Right renal cortex interstitium (tissue), 3 donors: ENCODE results near the gene JOSD1. TPM values are rescaled to one million over a fixed set of nuclear protein-coding genes. Genes with fewer than 3 reads are reported as not detected.

Experiments used
- DNase-seq, 3 donors: peaks; one replicate each; pipeline ENCODE4 v3.0.0-alpha.2; 2013; ENCODE audit warnings: low read depth in 3 of 3, low spot score in 2 of 3
- polyA plus RNA-seq, 3 donors: library from polyadenylated mRNA; unstranded; fragments of 120-200 nt; gene quantifications; one replicate each; pipeline ENCODE4 v1.2.1, GENCODE V29; 2013; ENCODE audit not compliant: insufficient read length in 3 of 3

The JOSD1 gene
- polyA plus RNA-seq, 3 donors: 36.9 to 41.4 (median 39.2) TPM

GRCh38 chr22:38715852-38716251, 15.1 kb upstream of the JOSD1 start:
- DNase-seq: no peak

- DNase-seq: no peak
Measured at GRCh38 chr22:38715176-38715764, 14.5 kb upstream of the JOSD1 start.

DNA sequence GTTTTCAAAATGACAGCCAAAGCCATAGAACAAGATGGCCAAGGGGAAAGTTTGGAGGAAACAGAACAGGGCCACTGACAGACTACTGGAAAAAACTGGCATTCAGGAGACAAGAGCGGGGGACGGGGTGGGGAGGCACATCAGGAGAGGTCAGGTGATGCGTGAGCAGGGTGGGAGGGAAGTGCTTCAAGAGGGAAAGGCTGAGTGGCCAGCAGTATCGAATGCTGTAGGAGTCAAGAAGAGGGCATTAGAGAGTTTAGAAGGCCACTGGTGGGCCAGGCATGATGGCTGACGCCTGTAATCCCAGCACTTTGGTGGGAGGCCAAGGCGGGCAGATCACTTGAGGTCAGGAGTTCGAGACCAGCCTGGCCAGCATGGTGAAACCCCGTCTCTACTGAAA, 13.2 kb upstream of the JOSD1 start:
- DNase-seq: no peak

- no peak for DNase-seq
Measured at GRCh38 chr22:38712486-38713207, 11.9 kb upstream of the JOSD1 start.

DNA sequence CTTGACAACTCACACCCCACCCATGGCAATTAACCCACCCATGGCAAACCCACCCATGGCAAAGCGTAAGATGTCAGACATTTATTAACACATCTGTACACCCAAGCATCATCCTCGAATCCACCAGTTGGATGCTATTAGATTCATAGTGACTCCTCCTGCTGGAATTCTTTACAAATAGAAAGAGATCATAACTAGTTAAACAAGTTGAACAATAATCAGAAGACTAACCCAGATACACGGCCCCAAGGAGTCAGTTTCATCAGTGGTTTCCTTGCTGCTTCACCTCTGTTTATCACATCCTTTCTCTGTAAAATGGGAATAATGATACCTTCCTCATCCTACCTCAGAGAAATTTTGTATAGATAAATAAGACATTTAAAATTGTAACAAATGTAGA, 10.1 kb upstream of the JOSD1 start:
- DNase-seq: no peak

GRCh38 chr22:38710351-38710750, 9.6 kb upstream of the JOSD1 start:
- no peak for DNase-seq

GRCh38 chr22:38709306-38709705, 8.6 kb upstream of the JOSD1 start:
- no peak for DNase-seq

DNA sequence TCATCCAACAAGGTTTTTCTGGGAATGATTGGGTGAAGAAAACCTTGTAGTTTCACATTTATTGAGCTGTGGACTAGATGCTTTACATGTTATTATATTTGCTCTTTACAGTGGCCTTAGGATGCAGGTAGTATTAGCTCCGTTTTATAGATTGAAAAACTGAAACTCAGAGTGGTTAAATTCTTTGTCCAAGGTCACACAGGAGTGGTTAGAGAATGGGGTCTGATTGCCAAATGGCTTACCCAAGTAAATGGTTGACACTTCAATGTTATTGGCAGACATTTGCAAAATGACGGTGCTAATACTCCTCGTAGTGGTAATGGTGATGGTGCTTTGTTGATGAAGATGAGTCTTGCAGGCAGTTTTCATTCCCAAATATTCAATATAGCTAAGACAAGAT, 7.2 kb upstream of the JOSD1 start:
- DNase-seq: no peak

GRCh38 chr22:38707346-38707745, 6.6 kb upstream of the JOSD1 start:
- DNase-seq: no peak

GRCh38 chr22:38706901-38707195, 6.1 kb upstream of the JOSD1 start:
- DNase-seq: no peak

DNA sequence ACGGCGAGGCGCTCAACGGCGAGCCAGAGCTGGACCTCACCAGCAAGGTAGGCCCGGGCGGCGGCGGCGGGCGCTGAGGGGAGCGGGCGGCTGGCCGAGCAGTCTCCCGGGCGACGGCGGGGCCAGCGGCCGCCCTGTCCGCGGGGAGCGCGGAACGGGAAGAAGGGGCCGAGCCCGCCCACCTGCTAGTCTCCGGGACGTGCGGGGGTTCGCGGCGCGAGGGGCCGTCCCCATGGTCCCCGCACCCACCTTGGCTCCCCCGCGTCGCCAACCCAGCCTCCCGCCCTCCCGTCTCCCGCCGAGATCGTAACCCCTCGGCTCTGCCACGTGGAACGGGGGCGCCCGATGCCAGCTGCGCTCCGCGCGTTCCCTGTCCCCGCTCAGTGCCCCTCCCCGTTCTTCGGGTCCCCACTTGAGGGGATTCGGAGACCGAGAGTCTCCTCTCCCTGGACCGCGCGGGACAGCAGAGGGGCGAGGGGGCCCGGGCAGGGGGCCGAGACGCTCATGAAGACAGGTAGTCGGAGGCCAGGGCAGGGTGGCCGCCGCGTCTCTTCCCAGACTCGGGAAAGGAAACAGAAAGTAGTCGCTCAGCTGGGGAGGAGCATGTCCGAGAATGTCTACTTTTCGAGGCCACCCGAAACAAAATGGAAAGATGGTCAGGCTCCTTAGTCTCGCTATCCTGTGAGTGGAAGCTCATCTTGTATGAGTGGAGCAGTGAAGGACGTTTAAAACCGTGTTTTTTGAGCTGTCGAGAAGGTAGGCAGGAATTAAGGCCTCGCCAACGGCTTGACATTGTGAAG, 5.6 kb upstream of the JOSD1 start:
- no peak for DNase-seq

DNA sequence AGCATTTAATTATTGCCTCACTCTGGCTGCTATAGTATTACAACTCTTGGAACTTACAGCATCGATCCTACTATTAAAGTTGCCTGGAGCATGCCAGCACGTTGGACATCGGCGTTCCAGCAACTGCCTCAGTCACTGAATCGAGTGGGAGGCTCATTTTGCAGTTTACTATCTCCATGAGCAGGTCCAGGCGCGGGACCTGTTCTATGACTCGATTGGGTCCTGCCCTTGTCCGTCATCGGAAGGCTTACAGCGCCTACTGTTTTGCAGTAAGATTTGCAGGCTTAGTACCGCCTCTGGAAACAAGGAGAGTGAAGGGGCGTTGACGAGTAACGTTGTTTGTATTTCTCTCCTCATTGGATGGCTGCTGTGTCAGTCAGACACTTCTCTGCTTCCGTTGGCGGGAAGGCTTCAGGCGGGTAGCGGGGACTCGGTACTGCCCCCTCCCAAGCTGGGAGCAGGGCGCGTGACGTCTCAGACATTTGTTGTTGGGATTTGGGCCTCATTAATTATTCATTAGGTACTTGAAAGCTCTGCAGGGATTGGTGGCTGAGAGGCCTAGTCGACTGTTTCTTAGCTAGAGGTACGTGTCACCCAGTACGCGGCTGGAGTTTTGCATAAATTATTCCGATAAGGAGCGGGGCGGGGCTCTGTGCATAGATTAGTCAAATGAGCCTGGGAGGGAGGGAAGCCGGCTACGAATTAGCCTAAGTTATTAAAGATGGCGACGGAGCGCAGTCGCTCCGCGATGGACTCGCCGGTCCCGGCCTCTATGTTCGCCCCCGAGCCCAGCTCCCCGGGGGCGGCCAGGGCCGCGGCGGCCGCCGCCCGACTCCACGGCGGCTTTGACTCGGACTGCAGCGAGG, 4.7 kb upstream of the JOSD1 start, which contains the start of gene GTPBP1:
GTPBP1 (plus strand) TSS at position 710 of the 866 bp plus-strand sequence; CDS start at position 722, 12 bp downstream.
- DNase-seq: peak; percentile 100

GRCh38 chr22:38704654-38705234, 4.0 kb upstream of the JOSD1 start:
- DNase-seq: no peak

DNA sequence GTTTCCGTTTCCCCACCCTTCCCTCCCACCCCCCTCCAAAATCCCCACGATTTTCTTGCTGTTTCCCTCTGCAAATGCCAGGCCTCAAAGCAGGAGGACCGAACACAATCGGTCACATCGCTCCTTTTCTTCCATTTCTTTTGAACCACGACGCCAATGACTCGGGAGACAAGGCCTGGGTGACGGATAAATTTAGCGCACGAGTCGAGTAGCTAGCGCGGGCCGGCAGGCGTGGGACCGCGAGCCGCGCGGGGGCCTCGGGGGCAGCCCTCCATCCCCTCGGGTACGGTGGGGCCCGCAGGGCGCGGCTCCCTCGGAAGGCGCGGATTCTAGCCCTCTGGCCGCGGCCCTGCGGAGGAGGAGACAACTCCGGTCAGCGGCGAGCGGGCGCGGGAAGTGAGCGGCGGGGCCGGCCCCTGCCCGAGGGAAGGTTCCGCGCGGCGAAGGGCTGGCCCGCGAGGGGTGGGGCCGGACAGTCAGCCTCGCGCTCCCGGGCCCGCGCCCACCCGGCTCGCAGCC, 414 bp downstream of the JOSD1 start:
- DNase-seq: no peak

- no peak for DNase-seq
Measured at GRCh38 chr22:38699784-38700183, 959 bp downstream of the JOSD1 start.

- no peak for DNase-seq
Measured at GRCh38 chr22:38699143-38699542, 1.6 kb downstream of the JOSD1 start.

DNA sequence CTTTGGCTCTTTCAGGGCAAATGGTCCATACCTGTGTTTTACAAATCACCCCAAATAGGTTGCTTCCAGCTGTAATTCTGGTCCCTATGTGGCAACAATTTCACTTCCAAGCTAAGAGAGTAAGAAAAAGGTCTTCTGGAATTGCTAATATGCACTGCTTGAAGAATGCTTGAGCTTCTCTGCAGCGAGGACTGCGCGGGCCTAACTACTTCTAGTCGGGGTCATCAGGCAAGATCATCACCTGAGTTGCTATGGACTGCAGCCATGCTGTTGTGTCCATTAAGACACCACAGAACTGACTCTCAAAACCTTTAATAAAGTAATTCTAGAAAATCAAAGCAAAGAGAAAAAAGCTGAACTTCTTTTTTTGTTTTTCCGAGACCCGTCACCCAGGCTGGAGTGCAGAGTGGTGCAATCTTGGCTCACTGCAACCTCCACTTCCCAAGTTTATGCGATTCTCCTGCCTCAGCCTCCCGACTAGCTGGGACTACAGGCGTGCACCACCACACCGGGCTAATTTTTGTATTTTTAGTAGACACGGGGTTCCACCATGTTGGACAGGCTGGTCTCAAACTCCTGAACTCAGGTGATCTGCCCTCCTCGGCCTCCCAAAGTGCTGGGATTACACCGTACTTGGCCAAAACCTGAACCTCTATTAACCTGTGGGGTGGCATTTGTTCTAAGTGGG, 2.2 kb downstream of the JOSD1 start:
- DNase-seq: no peak

- DNase-seq: no peak
Measured at GRCh38 chr22:38697425-38698089, 3.2 kb downstream of the JOSD1 start.
